Smooth muscle cell of the brain vasculature (primary cell): Measurements from ENCODE around the gene PPP1R9A.

Experiments
- DNase-seq: peaks from one replicate; pipeline ENCODE4 v3.0.0-alpha.2; 2012; ENCODE audit warnings: low read depth, low spot score

Gene PPP1R9A

DNA sequence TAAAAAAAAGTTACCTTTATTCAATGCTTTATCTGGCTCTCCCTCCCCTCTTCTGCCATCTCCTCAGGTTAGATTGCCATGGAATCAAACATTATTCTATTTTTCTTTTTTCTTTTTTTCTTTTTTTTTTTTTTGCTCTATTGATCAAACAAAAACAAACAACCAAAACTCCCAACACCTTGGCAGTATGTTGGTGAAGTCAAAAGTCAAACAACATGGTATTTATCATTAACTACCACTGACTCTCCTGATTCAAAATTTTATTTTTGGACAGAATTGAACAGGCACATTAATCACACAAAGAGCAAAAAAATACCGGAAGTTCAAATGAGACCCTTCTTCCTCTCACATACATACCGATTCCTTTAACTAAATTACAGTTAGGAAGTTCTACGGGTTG, 410.6 kb downstream of the PPP1R9A start:
- DNase-seq: no peak

DNA sequence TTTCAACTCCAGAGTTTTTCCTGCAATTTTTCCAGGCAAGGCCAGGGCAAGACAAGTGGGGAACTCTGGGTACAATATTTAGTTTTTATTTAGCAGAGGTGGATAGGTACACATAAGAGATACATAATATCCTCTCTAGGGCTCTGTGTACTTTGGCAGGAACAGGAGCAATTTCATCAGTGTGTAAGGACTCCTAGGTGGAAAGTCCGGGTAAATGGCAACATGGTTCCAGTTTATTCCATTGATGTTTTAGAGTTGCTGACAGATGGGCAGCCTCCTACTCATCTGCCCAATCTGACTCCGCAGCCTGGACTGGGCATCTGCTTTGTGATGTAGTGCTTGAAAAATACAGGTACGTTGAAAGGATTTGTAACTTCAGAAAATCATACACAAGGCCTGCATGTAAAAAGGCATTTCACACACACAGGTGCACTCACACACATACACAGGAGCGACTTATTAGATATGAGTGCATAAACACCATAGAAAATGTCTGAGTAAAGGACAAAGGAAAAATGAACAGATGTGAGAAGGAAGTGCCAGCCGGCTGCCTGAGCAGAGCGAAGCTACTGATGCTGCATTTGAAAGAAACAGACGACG, 411.2 kb downstream of the PPP1R9A start:
- no peak for DNase-seq

DNA sequence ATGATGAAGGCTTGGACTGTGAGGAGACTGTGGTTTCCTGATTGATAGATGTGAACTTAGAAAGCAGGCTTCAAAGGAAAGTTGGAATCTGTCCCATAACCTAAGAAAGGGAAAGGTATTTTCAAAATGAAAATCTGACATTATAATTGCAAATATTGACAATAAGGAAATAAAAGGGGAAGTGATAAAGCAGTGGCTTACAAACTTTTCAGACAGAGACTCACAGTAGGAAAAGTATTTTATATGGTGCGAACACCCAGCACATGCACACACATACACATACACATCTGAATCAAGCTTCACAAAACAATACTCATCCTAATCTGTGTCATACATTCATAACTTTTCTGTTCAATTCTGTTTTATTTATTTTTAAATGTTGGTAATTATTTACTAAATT, 412.2 kb downstream of the PPP1R9A start:
- DNase-seq: no peak

DNA sequence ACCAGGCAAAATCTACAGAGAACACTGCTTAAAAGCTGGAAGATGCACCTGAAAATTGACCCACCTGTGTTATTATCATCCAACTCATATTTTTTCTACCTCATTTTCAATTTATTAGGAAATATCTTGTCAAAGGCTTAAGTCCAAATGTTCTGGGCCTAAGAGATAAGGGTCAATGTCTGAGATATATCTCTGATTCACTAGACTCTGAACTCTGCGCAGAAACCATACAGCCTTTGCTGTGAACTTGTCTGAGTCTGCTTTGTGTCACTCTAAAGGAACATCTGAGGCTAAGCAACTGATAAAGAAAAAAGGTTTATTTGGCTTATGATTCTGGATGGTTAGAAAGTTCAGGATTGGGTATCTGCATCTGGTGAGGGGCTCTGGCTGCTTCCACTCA, 413.3 kb downstream of the PPP1R9A start:
- DNase-seq: no peak

DNA sequence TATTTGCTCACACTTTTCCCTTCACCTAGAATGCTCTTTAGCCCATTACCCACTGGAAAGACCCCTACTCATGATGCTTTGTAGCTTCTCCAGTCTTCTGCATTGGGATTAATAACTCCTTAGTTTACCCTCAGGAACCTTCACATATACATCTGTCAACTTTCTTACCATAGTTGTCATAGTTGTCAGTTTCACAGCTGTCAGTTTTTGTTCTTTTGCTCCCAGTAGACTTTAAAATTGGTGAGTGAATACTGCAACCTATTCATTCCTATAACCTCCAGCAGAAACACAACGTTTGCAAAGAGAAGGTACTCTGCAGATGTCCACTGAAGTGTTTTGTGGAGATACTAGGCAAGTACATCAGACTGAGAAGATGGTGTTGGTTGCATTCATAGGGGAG, 414.3 kb downstream of the PPP1R9A start:
- no peak for DNase-seq

DNA sequence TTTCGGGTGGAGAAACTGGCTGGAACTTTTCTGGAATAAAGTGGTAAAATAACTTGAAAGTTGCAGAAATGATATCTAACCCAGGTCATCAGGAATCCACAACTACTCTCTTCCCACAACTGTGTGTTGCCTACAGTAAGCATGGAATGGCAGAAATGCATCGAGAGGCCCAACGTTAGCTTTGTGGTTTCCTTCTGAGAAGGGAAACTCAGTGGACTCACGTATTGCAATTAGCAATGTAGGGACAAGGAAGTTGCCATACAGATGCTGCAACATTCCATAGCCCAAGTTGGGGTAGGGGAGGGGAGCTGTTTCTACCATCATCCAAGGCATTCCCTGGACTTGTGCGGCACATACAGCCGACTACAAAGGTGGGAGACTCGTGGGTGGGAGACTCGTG, 415.0 kb downstream of the PPP1R9A start:
- no peak for DNase-seq

DNA sequence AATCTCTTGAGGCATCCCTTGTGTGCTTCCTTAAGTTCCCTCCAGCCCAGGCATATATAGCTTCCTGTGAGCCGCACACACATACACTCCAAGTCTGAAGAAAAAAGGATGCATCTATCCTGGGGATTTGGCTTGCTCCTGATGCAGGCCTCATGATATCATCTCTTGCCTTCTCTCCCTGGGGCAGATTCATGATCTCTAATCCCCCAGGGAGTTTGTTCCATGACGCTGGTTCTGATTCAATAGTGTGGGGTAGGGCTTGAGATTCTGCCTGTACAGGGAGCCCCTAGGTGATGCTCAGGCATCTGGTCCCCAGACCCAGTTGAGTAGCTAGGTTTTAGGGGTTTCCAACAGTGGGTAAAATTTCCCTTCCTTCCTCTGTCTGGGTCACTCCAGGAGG, 415.5 kb downstream of the PPP1R9A start:
- DNase-seq: no peak

DNA sequence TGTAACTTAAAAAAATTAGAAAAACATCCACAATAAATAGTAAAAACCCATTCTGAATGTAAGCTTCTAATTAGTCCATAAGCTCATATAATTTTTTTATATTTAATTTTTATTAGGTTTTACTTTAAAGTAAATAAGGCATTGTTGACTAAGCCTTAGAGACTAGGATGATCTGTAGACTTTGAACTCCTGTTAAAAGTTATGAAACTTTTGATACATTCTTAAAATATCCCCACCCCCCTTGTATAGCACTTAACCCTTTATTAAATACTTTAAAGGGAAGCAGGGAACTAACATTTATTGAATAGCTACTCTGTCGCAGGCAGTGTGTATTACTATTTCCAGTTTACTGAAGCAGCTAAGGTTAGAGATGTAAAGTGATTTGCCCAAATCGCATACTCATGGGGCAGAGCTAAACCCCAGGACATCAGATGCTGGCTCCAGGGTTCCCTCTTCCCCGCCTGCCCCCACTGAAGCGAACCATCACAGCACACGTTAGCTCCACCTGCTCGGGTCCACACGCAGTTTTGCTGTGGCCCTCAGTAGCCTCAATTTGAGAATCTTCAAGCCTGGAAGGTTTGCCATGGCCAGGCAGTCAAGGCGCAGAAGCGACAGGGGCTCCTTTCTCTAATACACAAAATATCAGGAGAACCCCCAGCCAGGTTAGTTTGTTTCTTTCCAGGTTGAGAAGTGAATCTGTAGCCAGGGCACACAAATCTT, 416.2 kb downstream of the PPP1R9A start:
- no peak for DNase-seq

DNA sequence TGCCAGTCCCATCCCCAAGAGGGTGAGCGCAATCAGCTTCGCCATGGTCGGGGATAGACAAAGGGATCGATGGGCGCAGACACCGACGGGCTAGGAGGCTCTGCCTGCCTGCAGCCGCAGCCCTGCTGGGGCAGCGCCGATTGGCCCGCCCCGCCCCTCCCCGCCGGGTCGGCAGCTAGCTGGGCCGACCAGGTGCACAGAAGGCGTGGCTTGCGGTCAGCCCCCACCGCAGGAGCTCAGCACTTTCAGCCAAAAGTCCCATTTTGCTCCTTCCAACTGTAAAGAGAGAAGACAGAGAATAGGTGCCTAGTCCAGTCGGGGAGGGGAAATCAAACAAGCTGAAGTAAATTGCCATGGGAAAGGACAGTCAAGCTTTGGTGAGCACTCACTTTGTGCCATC, 417.0 kb downstream of the PPP1R9A start, which contains the start of gene PON1:
TSS of gene PON1 (minus strand) at position 102 of the 400 bp plus-strand sequence. CDS start at position 45, 57 bp downstream.
- no peak for DNase-seq

DNA sequence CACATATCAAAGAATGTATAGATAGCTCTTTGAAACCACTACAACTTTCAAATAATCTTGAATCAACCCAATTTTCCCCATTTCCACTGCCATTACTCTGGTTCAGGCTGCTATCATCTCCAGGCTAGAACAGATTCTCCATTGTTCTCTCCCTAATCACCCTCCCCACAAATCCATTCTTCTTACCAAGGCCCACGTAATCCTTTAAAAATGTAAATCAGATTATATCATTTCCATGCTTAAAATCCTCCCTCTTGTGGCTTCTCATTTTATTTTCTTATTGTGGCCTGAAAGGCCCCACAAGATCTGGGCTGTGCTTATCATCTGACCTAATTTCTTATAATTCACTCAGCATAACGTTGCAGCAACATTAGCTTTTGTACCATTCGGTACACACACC, 420.0 kb downstream of the PPP1R9A start:
- no peak for DNase-seq

DNA sequence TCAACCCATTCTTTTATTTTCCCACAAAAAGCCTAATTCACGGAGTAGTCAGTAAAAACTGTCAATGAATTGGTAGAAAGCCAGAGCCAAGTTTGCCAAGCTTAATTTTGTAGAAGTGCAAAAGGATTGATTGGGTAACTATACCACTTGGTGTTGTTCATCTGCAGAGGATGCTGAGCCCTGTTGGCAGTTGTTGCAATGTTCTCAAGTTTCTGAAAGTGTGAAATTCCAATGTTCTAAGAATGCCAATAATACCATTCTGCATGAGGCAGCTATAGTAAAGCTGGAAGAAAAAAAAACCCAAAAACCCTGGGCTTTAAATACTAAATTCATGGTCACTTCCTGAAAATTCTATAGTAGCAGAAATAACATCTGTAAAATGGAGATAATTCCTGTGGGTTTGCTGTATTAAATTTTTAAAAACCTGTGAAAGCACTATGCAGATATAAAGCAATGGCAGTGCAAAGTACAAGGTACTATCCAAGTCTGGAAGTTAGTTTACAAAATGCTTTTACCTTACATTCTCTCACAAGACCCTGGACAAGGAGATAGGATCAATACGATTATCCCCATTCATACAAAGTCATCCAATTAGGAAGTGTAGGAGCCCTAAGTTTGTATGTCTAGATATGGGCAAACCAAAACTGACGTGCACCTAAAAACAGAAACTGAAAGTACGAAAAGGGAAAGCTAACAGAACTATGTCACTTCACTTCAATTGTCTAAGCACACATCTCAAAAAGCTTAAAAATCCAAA, 423.0 kb downstream of the PPP1R9A start:
- DNase-seq: no peak

DNA sequence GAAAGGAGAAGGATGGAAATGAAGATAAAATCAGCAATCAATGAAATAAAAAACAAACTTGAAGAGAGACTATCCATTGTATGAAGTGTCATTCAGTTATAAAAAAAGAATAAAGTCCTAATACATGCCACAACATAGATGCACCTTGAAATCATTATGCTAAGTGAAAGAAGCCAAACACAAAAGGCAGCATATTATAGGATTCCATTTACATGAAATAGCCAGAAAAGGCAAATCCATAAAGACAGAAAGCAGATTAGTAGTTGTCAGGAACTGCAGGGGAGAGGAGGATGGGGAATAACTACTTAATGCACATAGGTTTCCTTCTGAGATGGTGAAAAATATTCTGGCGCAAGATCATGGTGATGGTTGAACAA, 423.6 kb downstream of the PPP1R9A start:
- DNase-seq: no peak

DNA sequence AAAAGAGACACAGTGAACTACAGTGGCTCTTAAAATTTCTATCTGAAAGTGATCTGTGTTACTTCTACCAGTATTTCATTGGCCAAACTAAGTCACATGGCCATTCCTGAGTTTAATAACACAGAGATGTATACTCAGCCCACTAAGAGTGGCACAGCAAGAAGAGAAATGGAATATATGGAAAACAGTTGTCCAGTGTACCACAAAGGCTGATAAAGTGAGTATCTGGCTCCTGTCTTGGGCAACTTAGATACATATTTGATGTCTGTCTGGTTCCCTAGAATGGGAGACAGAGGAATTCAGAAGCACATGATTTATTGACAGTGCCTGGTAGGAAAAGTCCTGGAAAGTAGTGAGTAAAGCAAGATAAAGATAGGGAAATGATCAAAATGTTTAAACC, 427.1 kb downstream of the PPP1R9A start:
- no peak for DNase-seq

DNA sequence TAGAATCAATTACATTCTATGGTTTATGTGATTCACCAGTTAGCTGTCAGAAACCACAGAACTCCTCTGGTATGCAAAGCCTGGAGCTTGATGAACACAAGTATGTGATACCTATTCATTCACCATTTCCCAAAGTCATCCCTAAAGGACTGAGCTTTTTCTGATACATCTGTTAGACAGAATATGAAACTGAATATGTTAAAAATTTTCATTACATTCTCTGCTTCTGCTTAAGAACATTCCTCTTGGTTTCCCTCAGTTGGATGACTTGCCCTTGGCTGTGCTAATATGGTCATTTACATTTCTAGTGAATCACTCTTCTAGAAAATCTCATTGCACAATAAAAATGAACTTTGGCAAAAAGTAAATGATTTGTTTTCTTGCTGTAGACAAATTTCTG, 427.7 kb downstream of the PPP1R9A start:
- no peak for DNase-seq

DNA sequence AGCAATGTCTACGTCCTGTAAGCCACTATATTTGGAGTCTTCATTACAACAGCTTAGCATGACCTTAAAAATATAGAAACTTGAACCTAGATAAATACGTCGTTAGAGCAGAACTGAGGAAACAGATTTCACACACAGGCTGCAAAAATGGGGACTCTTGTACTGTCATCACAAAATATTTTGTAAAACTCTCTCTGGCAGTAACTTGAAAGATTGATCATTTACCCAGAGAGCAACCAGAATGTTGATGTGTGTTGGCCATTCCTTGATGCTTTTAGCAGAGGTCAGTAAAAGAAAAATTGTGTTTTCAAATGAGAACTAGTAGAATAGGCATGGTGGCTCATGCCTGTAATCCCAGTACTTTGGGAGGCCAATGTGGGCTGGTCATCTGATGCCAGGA, 431.4 kb downstream of the PPP1R9A start:
- DNase-seq: no peak

DNA sequence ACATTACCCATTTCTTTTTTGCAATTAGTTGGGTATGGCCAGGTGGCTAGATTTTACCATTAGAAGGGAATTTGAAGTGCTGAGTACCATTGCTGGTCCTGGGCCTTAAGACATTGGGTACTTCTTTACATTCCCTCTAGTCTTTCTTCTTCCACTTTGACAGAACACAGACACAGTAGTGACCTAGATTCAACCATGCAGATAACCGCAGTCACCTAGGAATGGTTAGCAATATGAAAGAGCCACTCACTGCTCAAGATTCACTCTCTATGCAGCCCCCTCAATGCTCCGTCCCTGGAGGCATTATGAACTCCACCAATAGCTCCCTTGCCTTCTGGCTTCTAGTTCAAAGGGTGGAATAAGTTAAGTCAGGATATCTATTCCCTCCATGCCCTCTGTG, 433.1 kb downstream of the PPP1R9A start:
- no peak for DNase-seq

DNA sequence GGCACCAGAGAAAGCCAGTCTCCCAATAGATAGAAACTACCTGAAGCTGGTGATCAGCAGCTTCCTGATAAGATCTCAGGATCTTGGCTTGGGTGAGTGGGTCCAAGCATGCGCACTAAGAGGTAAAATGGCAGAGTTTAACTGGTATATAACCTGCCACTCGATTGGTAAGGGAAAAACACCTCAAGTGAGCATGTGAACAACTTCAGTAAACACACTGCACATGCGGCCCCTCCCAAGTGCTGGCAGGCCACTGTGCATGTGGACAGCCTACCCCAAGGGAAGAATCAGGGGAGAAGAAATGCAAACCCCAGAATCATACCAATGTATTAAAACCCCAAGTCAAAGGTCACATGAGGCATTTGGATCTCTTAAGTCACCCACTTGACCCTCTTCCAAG, 434.6 kb downstream of the PPP1R9A start:
- no peak for DNase-seq

DNA sequence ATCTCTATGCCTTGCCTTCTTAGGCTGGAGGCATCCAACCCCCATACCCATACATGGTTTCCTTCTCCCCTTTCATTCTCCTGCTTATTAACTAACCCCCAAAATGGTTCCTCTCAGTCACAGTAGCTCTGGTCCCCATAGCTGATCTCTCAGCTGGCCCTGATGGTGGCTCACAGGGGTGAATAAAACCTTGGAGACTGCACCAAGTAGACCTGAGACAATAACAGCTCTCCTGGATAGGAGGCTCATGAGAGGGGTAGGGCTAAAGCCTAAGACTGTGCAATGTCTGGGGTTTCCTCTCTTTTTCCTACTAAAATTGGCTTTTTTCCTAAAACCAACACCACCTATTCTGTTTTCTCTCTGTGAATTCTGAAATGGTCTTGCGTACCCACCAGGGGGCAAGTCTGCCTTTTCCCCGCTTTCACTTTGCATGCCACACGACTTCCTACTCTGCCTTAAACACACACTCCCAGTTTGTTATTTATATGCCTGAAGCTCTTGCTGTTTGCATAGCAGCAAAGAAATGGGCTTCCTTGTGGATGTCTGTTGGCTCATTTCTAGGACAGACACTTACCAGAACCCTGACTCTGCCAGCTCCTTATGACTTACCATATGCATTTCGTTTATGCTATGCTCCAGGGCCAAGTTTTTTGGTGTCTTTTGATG, 435.4 kb downstream of the PPP1R9A start:
- DNase-seq: no peak
